PC-3 (cell line): ENCODE results near the gene CHAT. TPM values are rescaled to one million over a fixed set of nuclear protein-coding genes. Genes with fewer than 3 reads are reported as not detected.

Experiments
- ATAC-seq: fragments of 200-7000 bp; cut with Tn5 transposase; 2 replicates; pipeline ENCODE4 v1.9.1; 2020; ENCODE audit warnings: mild to moderate bottlenecking, moderate library complexity
- BruUV-seq: library from RNA; stranded (reverse); fragments of 400-500 nt; replicated peaks from 2 replicates; lab custom pipeline; 2021; lab: Mats Ljungman, UMichigan
- CTCF ChIA-PET: fragments of 300-600 bp; sonication (Branson Sonifier 250); formaldehyde crosslinking; loops from one replicate; lab custom pipeline; 2022; ENCODE audit warnings: antibody characterized with exemption; lab: Charles Lee
- POLR2A ChIA-PET: fragments of 300-600 bp; sonication (Branson Sonifier 250); formaldehyde crosslinking; loops from one replicate; lab custom pipeline; 2022; ENCODE audit warnings: antibody characterized with exemption; ENCODE audit not compliant: unreplicated experiment; lab: Charles Lee
- DNase-seq: peaks from one replicate; pipeline ENCODE4 v3.0.0-alpha.2; 2015
- H2AFZ ChIP-seq: fragments of 300-600 bp; sonication (generic); 2 replicates; pipeline ENCODE4 v1.6.0; 2016; ENCODE audit warnings: antibody characterized with exemption, low read length
- H3F3A ChIP-seq: fragments of 300-600 bp; sonication (generic); one replicate; pipeline ENCODE4 v1.6.0; 2017; ENCODE audit warnings: antibody characterized with exemption, low read length, control low read depth, mild to moderate bottlenecking; ENCODE audit not compliant: unreplicated experiment
- H3K27ac ChIP-seq: fragments of 300-600 bp; sonication (generic); 2 replicates; pipeline ENCODE4 v1.5.1; 2016; ENCODE audit warnings: mild to moderate bottlenecking, low read length
- H3K27me3 ChIP-seq: fragments of 300-600 bp; sonication (generic); 2 replicates; pipeline ENCODE4 v1.6.1; 2016; ENCODE audit warnings: low read length, mixed read lengths
- H3K36me3 ChIP-seq: fragments of 300-600 bp; sonication (generic); 2 replicates; pipeline ENCODE4 v1.6.1; 2016; ENCODE audit warnings: low read depth, mixed run types, low read length, mixed read lengths
- H3K4me1 ChIP-seq: fragments of 300-600 bp; sonication (generic); 2 replicates; pipeline ENCODE4 v1.5.1; 2016; ENCODE audit warnings: low read length; ENCODE audit not compliant: insufficient read depth
- H3K4me2 ChIP-seq: fragments of 300-600 bp; sonication (generic); 2 replicates; pipeline ENCODE4 v1.6.0; 2016; ENCODE audit warnings: low read length
- H3K4me3 ChIP-seq: fragments of 300-600 bp; sonication (generic); 2 replicates; pipeline ENCODE4 v1.5.1; 2016; ENCODE audit warnings: mild to moderate bottlenecking, low read length, mixed read lengths
- H3K79me2 ChIP-seq: fragments of 300-600 bp; sonication (generic); 2 replicates; pipeline ENCODE4 v1.6.1; 2017; ENCODE audit warnings: low read length, mixed read lengths
- H3K9ac ChIP-seq: fragments of 300-600 bp; sonication (generic); 2 replicates; pipeline ENCODE4 v1.6.0; 2016; ENCODE audit warnings: mild to moderate bottlenecking, low read length
- H3K9me2 ChIP-seq: fragments of 300-600 bp; sonication (generic); replicated peaks from 2 replicates; pipeline ENCODE4 v1.6.1; 2016; ENCODE audit warnings: mixed run types, low read length, mixed read lengths
- H3K9me3 ChIP-seq: fragments of 300-600 bp; sonication (generic); 2 replicates; pipeline ENCODE4 v1.6.1; 2016; ENCODE audit warnings: low read length, mixed read lengths
- H4K20me1 ChIP-seq: fragments of 300-600 bp; sonication (generic); 2 replicates; pipeline ENCODE4 v1.6.1; 2016; ENCODE audit warnings: low read length, mixed read lengths
- CTCF ChIP-seq: fragments of 300-600 bp; sonication (generic); conservative IDR thresholded peaks from 2 replicates; pipeline ENCODE4 v1.5.1; 2017; ENCODE audit warnings: antibody characterized with exemption, low read depth, mild to moderate bottlenecking, low read length
- EZH2 ChIP-seq: fragments of 300-600 bp; sonication (generic); IDR thresholded peaks from one replicate; pipeline ENCODE4 v1.6.1; 2017; ENCODE audit warnings: antibody characterized with exemption, mild to moderate bottlenecking, low read length; ENCODE audit not compliant: unreplicated experiment
- EZH2phosphoT487 ChIP-seq: fragments of 300-600 bp; sonication (generic); IDR thresholded peaks from 2 replicates; pipeline ENCODE4 v1.6.1; 2018; ENCODE audit warnings: mild to moderate bottlenecking, antibody characterized with exemption, low read length, borderline replicate concordance
- intact Hi-C: fragments of 100-400 bp; cut with micrococcal nuclease; formaldehyde crosslinking; loops from 2 replicates; pipeline ENCODE4 v1.9.0; 2023
- total RNA-seq: library from RNA; depleted of rRNA; stranded (reverse); fragments of >200 nt; gene quantifications from 2 replicates; pipeline ENCODE4 v1.2.3, GENCODE V29; 2014

CHAT gene
- total RNA-seq, 1 experiment from 2014 or later: not detected

- BruUV-seq: no TSS peak
- Histone ChIP-seq H3K36me3 (no peaks in the 10 kb centered on the region), H3K9me2 (no peaks in the 10 kb centered on the region), H3F3A (no peaks in the 10 kb centered on the region), H3K27ac (no peak overlapping the region), H3K9me3 (no peaks in the 10 kb centered on the region), H3K79me2 (no peaks in the 10 kb centered on the region), H3K4me1 (peaks cover 11% of the 10 kb centered on the region; the same call in 1 of the 2 replicates), H4K20me1 (no peaks in the 10 kb centered on the region), H3K27me3 (no peaks in the 10 kb centered on the region), H3K4me3 (no peak overlapping the region), H3K4me2 (no peak overlapping the region), H3K9ac (no peak overlapping the region), H2AFZ (no peak overlapping the region)
- no peak for TF ChIP-seq CTCF
- TF ChIP-seq EZH2phosphoT487: no peak
- no peak for TF ChIP-seq EZH2
- DNase-seq (no peak), ATAC-seq (no peak)
- ChIA-PET POLR2A (no interaction called here), CTCF (no interaction called here)
- intact Hi-C loops: loop anchor here (10.0 kb wide), 2 partner anchors 457 to 627 kb away; no protein-coding TSS in a partner anchor
Observed at GRCh38 chr10:49597426-49598163, 16.2 kb upstream of the CHAT start.

- TF ChIP-seq EZH2: no peak
- H4K20me1 ChIP-seq: no peaks in the 10 kb centered on the region
- peaks cover 11% of the 10 kb centered on the region; the same call in 1 of the 2 replicates for H3K4me1 ChIP-seq
- intact Hi-C loops: loop anchor here (10.0 kb wide), 2 partner anchors 456 to 626 kb away; no protein-coding TSS in a partner anchor
- H3K9me3 ChIP-seq: no peaks in the 10 kb centered on the region
- BruUV-seq: no TSS peak
- H3K9ac ChIP-seq: no peak overlapping the region
- no peak overlapping the region for H3K4me2 ChIP-seq
- no peak overlapping the region for H3K4me3 ChIP-seq
- DNase-seq (no peak), ATAC-seq (no peak)
- no peaks in the 10 kb centered on the region for H3F3A ChIP-seq
- H3K27ac ChIP-seq: no peak overlapping the region
- H3K79me2 ChIP-seq: no peaks in the 10 kb centered on the region
- CTCF ChIA-PET: no interaction called here
- H3K36me3 ChIP-seq: no peaks in the 10 kb centered on the region
- POLR2A ChIA-PET: no interaction called here
- no peak overlapping the region for H2AFZ ChIP-seq
- H3K27me3 ChIP-seq: 0 out of 2 replicates have a peak, but pooled peaks cover 3% of the 10 kb centered on the region
- H3K9me2 ChIP-seq: no peaks in the 10 kb centered on the region
Observed at GRCh38 chr10:49598164-49598856, 15.5 kb upstream of the CHAT start.

GRCh38 chr10:49598986-49599385 lies 14.9 kb upstream of the CHAT start:
- POLR2A ChIA-PET: interaction anchor here (0.6 kb wide), 1 partner anchor 60 kb away, joined by 3 read pairs; the partner anchor contains the start of gene ERCC6
- BruUV-seq: no TSS peak
- Histone ChIP-seq H3K27me3 (peaks cover 7% of the 10 kb centered on the region; the same call in 1 of the 2 replicates), H3K36me3 (no peaks in the 10 kb centered on the region), H3K9ac (no peak overlapping the region), H3K4me2 (no peak overlapping the region), H3K9me3 (no peaks in the 10 kb centered on the region), H4K20me1 (no peaks in the 10 kb centered on the region), H2AFZ (no peak overlapping the region), H3K27ac (no peak overlapping the region), H3K79me2 (no peaks in the 10 kb centered on the region), H3K4me3 (no peak overlapping the region), H3K9me2 (no peaks in the 10 kb centered on the region), H3F3A (no peaks in the 10 kb centered on the region), H3K4me1 (peaks cover 11% of the 10 kb centered on the region; the same call in 1 of the 2 replicates)
- CTCF ChIA-PET: no interaction called here
- DNase-seq: peak; percentile 35
- TF ChIP-seq EZH2 (no peak), EZH2phosphoT487 (no peak), CTCF (no peak)
- intact Hi-C loops: loop anchor here (10.0 kb wide), 2 partner anchors 456 to 626 kb away; no protein-coding TSS in a partner anchor
- ATAC-seq: no peak
